Measurements from ENCODE around the gene SOS1. TPM values are rescaled to one million over a fixed set of nuclear protein-coding genes. Genes with fewer than 3 reads are reported as not detected.

Gene SOS1
- total RNA-seq, 4 donors from 2014 or later: 67.2 to 72.4 (median 71.0) TPM

- no peak for TF ChIP-seq CTCF (IDR thresholded peaks at IDR 0.05; ENCODE audit: low read depth)
Observed at GRCh38 chr2:38997781-38998180, 123.1 kb downstream of the SOS1 start.

- TF ChIP-seq CTCF (IDR thresholded peaks at IDR 0.05; ENCODE audit: low read depth): no peak
Observed at GRCh38 chr2:38991899-38992298, 129.0 kb downstream of the SOS1 start.

GRCh38 chr2:38988716-38989115, 132.1 kb downstream of the SOS1 start:
- no peak for TF ChIP-seq CTCF (IDR thresholded peaks at IDR 0.05; ENCODE audit: low read depth)

DNA sequence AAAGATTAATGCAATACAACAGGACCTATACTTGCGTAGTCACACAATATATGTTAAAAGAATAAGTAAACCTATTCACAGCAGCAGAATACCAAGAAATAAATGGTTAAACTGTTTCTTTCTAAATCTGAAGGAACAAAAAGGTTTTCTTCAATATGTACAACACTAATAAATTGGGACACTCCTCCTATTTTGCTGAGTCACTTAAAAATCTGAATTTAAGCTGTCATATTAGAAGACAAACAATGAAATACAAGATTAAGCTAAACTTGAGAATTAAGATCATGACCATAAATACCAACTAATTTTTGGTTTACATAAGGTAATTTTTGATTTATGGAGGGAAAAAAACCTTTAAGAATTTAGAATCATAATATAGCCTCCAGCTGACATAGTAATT, 138.4 kb downstream of the SOS1 start:
- no peak for TF ChIP-seq CTCF (IDR thresholded peaks at IDR 0.05; ENCODE audit: low read depth)

- TF ChIP-seq CTCF (IDR thresholded peaks at IDR 0.05; ENCODE audit: low read depth): no peak
Observed at GRCh38 chr2:38981670-38982357, 139.0 kb downstream of the SOS1 start.

DNA sequence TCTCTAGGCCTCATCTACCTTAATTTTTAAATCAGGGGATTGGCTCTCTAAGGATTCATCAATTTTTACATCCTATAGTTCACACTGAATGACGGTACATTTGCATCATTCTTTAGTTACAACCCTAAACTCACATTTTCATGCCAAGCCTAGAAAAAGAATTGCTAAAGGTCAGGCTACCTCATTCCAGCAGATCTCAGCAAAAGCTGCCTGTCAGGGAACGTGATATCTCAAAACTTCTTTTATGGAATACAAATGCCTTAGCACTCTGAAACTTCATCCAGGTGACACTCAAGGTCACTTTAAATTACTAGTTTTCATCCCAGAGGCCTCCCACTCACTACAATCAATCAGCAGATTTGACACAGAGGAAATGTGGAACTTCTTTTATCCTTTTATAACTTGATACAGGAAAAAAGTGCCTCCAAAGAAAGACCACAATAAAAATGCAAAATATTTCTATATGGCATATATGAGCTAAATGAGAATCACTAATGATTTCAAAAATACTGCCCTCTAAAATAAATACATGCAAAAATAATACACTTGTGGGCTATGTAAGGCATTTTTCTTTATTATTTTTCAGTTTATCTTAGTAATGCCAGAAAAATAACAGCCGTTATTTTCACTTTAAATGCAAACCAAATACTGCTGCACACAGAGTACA, 139.7 kb downstream of the SOS1 start:
- TF ChIP-seq CTCF (IDR thresholded peaks at IDR 0.05; ENCODE audit: low read depth): no peak

DNA sequence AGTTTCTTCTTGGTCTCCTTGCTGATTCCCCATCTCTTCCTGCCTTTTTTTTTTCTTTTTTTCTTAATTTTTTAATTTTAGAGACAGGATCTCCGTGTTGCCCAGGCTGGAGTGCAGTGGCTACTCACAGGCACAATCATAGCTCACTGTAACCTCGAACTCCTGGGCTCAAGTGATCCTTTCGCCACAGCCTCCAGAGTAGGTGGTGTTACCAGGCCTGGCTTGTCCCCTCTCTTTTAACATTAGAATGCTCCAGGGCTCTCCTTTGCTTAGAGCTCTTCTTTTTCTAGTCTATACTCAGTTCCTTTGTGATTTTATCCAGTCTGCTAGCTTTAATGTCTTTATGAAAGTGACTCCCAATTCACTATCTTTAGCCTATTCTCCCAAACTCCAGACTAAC, 141.9 kb downstream of the SOS1 start:
- no peak for TF ChIP-seq CTCF (IDR thresholded peaks at IDR 0.05; ENCODE audit: low read depth)

All from subcutaneous adipose tissue (tissue), 4 donors.